Fibroblast of lung (primary cell): ENCODE results near the gene LONP2.

ENCODE experiments used
- EZH2 ChIP-seq: IDR thresholded peaks from 2 replicates; pipeline ENCODE4 v1.5.1; 2012; ENCODE audit warnings: low read length, control low read depth, mild to moderate bottlenecking; ENCODE audit errors: missing control alignments
- TF ChIP-seq, protein P1 (sequence below), 2 donors: IDR thresholded peaks in 1 of 2; conservative IDR thresholded peaks in 1 of 2; 1 replicate in 1 of 2; 2 replicates in 1 of 2; pipeline ENCODE4 v1.5.1; 2011 to 2012; ENCODE audit warnings: low read length in 2 of 2, control low read depth in 1 of 2, inconsistent platforms in 1 of 2, low read depth in 1 of 2, mild to moderate bottlenecking in 1 of 2

DNA sequence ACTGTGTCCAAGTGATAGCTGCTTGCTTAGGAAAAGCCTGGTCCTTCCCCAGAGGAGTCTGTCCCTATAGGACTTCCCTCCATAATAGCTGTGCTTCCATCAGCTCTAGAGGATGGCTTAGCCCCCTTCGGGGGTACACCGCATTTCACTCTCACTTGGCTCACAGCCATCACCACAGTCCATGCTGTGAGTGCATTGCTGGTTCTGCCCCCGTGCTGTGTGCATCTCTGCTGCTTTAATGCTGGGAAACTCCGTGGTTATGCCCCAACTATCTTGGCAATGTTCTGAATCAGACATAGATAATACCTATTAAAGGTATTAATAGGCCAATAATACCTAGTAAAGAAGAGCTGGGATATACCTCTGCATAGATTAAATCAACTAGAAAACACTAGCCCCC, 82.8 kb downstream of the LONP2 start:
- no peak for TF ChIP-seq EZH2
- TF ChIP-seq, protein P1, sequence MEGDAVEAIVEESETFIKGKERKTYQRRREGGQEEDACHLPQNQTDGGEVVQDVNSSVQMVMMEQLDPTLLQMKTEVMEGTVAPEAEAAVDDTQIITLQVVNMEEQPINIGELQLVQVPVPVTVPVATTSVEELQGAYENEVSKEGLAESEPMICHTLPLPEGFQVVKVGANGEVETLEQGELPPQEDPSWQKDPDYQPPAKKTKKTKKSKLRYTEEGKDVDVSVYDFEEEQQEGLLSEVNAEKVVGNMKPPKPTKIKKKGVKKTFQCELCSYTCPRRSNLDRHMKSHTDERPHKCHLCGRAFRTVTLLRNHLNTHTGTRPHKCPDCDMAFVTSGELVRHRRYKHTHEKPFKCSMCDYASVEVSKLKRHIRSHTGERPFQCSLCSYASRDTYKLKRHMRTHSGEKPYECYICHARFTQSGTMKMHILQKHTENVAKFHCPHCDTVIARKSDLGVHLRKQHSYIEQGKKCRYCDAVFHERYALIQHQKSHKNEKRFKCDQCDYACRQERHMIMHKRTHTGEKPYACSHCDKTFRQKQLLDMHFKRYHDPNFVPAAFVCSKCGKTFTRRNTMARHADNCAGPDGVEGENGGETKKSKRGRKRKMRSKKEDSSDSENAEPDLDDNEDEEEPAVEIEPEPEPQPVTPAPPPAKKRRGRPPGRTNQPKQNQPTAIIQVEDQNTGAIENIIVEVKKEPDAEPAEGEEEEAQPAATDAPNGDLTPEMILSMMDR (conservative IDR thresholded peaks at IDR 0.05 in 1 of 2, IDR thresholded peaks at IDR 0.05 in 1 of 2; ENCODE audit: low read depth in 1 of 2, low read length in 2 of 2), result no peak
